Measurements from ENCODE around the gene MGRN1. TPM values are rescaled to one million over a fixed set of nuclear protein-coding genes. Genes with fewer than 3 reads are reported as not detected.

MGRN1 gene
- total RNA-seq, 2 experiments from 2014 or later: 84.4 to 91.7 TPM

DNA sequence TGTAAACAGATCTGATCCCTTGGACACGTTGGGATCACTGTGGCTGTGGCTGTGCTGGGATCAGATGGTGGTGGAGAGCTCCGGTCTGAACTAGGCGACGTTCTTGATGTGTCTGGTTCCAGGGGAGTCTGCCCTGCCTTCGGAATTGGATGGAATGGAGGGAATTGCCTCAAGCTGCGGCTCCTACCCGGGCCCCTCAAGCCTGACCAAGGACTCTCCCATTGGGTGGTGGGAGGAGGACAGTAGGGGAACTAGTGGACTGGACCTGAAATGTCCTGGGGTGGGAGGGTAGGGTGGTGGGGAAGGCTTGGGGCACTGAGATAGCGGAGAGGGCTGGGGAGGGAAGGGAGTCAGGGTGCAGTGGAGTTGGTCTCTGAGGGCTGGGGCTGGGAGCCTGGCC is 6.7 kb upstream of the MGRN1 start:
- H3K9me3 Mint-ChIP-seq: no peaks in the 10 kb centered on the region
- H3K27ac Mint-ChIP-seq: no peak overlapping the region
- DNase-seq (no peak), ATAC-seq (ENCODE audit: low read depth) (no peak)
- peaks cover 25% of the 10 kb centered on the region for H3K4me1 Mint-ChIP-seq
- no peaks in the 10 kb centered on the region for H3K27me3 Mint-ChIP-seq
- H3K36me3 Mint-ChIP-seq: no peaks in the 10 kb centered on the region
- POLR2A ChIA-PET: interaction anchor here (0.6 to 1.5 kb wide), 3 partner anchors 47 to 1764 kb away, joined by 3 to 4 read pairs (median 4); no protein-coding TSS in a partner anchor
- no peak overlapping the region for H3K4me3 Mint-ChIP-seq

GRCh38 chr16:4618645-4619418 is 5.8 kb upstream of the MGRN1 start:
- POLR2A ChIA-PET: interaction anchor here (0.6 kb wide), 2 partner anchors 261 to 1765 kb away, joined by 3 to 6 read pairs; no protein-coding TSS in a partner anchor
- no peak overlapping the region for H3K4me3 Mint-ChIP-seq
- H3K27me3 Mint-ChIP-seq: no peaks in the 10 kb centered on the region
- ATAC-seq (ENCODE audit: low read depth): no peak
- peaks cover 29% of the 10 kb centered on the region for H3K4me1 Mint-ChIP-seq
- H3K27ac Mint-ChIP-seq: peak overlapping the region; percentile 9
- no peaks in the 10 kb centered on the region for H3K9me3 Mint-ChIP-seq
- no peaks in the 10 kb centered on the region for H3K36me3 Mint-ChIP-seq
- DNase-seq: no peak

DNA sequence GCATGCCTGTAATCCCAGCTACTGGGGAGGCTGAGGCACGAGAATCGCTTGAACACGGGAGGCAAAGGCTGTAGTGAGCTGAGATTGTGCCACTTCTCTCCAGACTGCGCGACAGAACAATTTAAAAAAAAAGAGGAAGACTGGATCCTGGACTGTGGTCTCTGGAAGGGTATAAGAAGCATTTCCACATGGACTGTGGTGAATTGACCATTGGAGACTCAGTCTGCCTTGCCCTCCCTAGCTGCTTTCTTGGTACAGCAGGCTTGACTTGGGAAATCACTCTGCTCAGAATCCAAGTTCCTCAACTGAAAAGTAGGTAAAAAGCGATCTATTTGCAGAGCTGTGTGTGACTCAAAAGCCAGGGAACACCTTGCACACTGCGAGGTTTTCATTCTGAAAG is 1.0 kb upstream of the MGRN1 start:
- Mint-ChIP-seq H3K36me3 (peaks cover 10% of the 10 kb centered on the region), H3K9me3 (no peaks in the 10 kb centered on the region), H3K4me3 (peak overlapping the region; percentile 93), H3K27me3 (no peaks in the 10 kb centered on the region), H3K4me1 (peaks cover 31% of the 10 kb centered on the region), H3K27ac (peak overlapping the region; percentile 99)
- POLR2A ChIA-PET: interaction anchor here (0.6 to 2.2 kb wide), 11 partner anchors 8 to 760 kb away, joined by 3 to 12 read pairs (median 3); partner anchors contain the start of gene UBALD1
- no peak for ATAC-seq (ENCODE audit: low read depth)
- DNase-seq: no peak

- POLR2A ChIA-PET: interaction anchor here (0.6 to 2.2 kb wide), 13 partner anchors 9 to 274 kb away, joined by 3 to 12 read pairs (median 4); partner anchors contain the start of genes ANKS3, DNAAF8 and UBALD1
- peak overlapping the region; percentile 96 for H3K4me3 Mint-ChIP-seq
- peak overlapping the region; percentile 94 for H3K27ac Mint-ChIP-seq
- H3K36me3 Mint-ChIP-seq: peaks cover 16% of the 10 kb centered on the region
- H3K27me3 Mint-ChIP-seq: no peaks in the 10 kb centered on the region
- peaks cover 30% of the 10 kb centered on the region for H3K4me1 Mint-ChIP-seq
- DNase-seq (peak; percentile 75), ATAC-seq (ENCODE audit: low read depth) (peak; percentile 32)
- no peaks in the 10 kb centered on the region for H3K9me3 Mint-ChIP-seq
These were observed 367 bp downstream of the MGRN1 start for GRCh38 chr16:4624827-4625559.

DNA sequence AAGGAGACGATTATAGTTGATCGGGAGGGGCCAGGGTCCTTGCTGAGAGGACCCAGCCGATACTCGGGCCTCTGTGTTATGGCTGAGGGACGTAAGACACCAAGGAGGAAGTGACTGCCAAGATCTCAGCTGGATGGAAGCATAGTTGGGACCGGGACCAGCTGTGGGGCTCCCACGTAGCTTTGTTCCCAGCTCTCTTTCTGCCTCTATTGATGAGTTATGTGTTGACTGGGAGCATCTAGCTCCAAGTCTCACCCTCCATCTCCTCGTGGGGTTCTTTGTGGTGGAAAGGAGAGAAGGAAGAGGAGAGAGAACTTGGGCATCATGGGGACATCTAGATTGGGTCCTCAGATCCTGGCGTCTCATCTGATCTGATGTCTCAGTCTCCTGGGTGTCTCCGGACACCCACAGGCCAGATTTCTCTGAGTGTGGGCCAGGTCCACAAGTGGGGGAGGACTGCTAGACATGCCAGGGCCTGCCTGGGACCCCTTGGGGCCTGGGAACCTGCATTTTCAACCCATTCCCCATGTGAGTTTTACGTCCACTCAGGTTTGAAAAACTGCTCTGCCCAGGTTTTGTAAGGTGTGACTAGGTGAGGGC is 1.0 kb downstream of the MGRN1 start:
- H3K27me3 Mint-ChIP-seq: no peaks in the 10 kb centered on the region
- peaks cover 16% of the 10 kb centered on the region for H3K36me3 Mint-ChIP-seq
- no peaks in the 10 kb centered on the region for H3K9me3 Mint-ChIP-seq
- peaks cover 30% of the 10 kb centered on the region for H3K4me1 Mint-ChIP-seq
- peak overlapping the region; percentile 94 for H3K27ac Mint-ChIP-seq
- H3K4me3 Mint-ChIP-seq: peak overlapping the region; percentile 96
- no peak for ATAC-seq (ENCODE audit: low read depth)
- POLR2A ChIA-PET: interaction anchor here (0.6 to 2.2 kb wide), 9 partner anchors 9 to 120 kb away, joined by 3 to 12 read pairs (median 4); partner anchors contain the start of genes ANKS3, DNAAF8 and UBALD1
- DNase-seq: no peak

GRCh38 chr16:4626396-4626795 is 1.8 kb downstream of the MGRN1 start:
- Mint-ChIP-seq H3K36me3 (peaks cover 23% of the 10 kb centered on the region), H3K27ac (peak overlapping the region; percentile 94), H3K4me3 (peak overlapping the region; percentile 96), H3K9me3 (peaks cover 5% of the 10 kb centered on the region), H3K4me1 (peaks cover 34% of the 10 kb centered on the region), H3K27me3 (no peaks in the 10 kb centered on the region)
- DNase-seq (no peak), ATAC-seq (ENCODE audit: low read depth) (no peak)
- POLR2A ChIA-PET: interaction anchor here (0.5 to 1.8 kb wide), 6 partner anchors 10 to 129 kb away, joined by 3 to 8 read pairs (median 4); partner anchors contain the start of gene DNAAF8

- Mint-ChIP-seq H3K27me3 (no peaks in the 10 kb centered on the region), H3K4me1 (peaks cover 32% of the 10 kb centered on the region), H3K4me3 (no peak overlapping the region), H3K27ac (no peak overlapping the region), H3K9me3 (peaks cover 5% of the 10 kb centered on the region), H3K36me3 (peaks cover 26% of the 10 kb centered on the region)
- DNase-seq (no peak), ATAC-seq (ENCODE audit: low read depth) (no peak)
- POLR2A ChIA-PET: no interaction called here
These were observed 3.7 kb downstream of the MGRN1 start for GRCh38 chr16:4628283-4628682.

DNA sequence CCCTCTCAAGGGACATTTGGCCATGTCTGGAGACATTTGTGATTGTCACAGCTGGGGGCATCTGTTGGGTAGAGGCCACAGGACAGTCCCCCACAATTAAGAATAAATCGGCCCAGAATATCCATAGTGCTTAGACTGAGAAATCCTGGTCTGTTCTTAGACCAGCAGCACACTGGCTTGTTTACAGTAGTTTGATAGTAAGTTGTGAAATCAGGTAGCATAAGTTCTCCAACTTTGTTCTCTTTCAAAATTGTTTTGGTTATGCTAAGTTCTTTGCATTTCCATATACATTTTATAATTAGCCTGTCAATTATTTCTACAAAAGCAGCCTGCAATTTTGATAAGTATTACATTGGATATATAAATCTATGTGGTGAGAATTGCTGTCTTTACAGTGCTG is 6.8 kb downstream of the MGRN1 start:
- no peaks in the 10 kb centered on the region for H3K27me3 Mint-ChIP-seq
- H3K27ac Mint-ChIP-seq: no peak overlapping the region
- DNase-seq: no peak
- no peak overlapping the region for H3K4me3 Mint-ChIP-seq
- H3K9me3 Mint-ChIP-seq: peaks cover 5% of the 10 kb centered on the region
- H3K36me3 Mint-ChIP-seq: peaks cover 33% of the 10 kb centered on the region
- peaks cover 12% of the 10 kb centered on the region for H3K4me1 Mint-ChIP-seq
- POLR2A ChIA-PET: interaction anchor here (1.6 to 1.8 kb wide), 2 partner anchors 10 to 16 kb away, joined by 3 to 4 read pairs; no protein-coding TSS in a partner anchor
- no peak for ATAC-seq (ENCODE audit: low read depth)

DNA sequence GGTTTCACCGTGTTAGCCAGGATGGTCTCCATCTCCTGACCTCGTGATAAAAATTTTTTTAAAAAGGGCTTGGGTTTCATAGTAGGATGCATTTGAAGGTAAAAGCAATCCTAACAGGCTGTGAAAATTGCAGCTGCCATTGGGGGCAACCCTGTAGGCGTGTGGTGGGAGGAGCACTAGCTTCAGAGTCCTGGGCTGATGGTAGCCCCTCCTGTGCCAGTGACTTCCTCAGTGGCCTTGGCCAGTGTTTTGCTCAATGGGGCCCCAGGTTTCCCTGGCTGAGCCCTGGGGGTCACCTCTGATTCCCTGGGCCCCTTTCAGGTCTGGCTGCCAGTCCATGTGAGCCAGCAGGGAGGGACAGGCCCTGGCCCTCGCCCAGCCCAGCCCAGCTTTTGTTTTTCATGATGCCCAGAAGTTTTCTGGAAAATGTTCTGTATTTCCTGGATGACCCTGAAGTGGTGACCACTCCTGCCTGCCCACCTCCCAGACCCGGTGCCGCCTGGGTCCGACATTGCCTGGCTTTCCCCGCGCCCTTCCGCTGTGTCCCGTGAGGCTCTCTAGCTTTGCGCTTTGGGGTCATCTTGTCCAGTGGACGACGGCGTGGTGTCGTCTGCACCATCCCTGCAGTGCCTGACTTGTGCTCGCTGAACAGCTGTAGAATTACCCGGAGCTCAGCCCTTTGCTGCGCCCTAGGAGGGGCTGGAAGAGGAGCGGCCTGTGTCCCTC is 9.4 kb downstream of the MGRN1 start:
- POLR2A ChIA-PET: no interaction called here
- Mint-ChIP-seq H3K4me1 (peaks cover 8% of the 10 kb centered on the region), H3K36me3 (peaks cover 23% of the 10 kb centered on the region), H3K27ac (no peak overlapping the region), H3K4me3 (no peak overlapping the region), H3K27me3 (no peaks in the 10 kb centered on the region), H3K9me3 (peaks cover 5% of the 10 kb centered on the region)
- no peak for ATAC-seq (ENCODE audit: low read depth)
- DNase-seq: no peak

GRCh38 chr16:4634768-4635167 is 10.1 kb downstream of the MGRN1 start:
- POLR2A ChIA-PET: no interaction called here
- DNase-seq (no peak), ATAC-seq (ENCODE audit: low read depth) (no peak)
- Mint-ChIP-seq H3K27ac (no peak overlapping the region), H3K4me3 (no peak overlapping the region), H3K4me1 (peaks cover 11% of the 10 kb centered on the region), H3K36me3 (peaks cover 19% of the 10 kb centered on the region), H3K9me3 (peaks cover 5% of the 10 kb centered on the region), H3K27me3 (no peaks in the 10 kb centered on the region)

DNA sequence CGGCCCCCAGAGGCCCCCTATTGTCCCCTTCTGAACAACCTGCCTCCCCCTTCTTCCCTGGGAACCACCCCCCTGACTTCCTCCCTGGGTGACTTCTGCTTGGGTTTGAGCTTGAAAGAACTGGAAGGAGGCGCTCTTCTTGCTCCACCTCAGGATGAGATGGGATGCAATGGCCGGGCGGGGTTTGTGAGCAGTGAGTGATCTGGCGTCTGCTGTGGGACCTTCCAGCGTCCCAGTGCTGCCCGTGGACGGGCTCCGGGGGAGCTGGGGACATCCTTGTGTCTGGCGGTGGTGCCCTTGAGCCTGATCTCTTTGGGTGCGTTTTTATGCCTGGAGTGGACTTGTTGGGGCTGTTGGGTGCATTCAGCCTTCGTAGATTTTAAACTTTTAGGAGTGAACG is 11.6 kb downstream of the MGRN1 start:
- ATAC-seq (ENCODE audit: low read depth) (no peak), DNase-seq (no peak)
- Mint-ChIP-seq H3K27me3 (no peaks in the 10 kb centered on the region), H3K36me3 (peaks cover 15% of the 10 kb centered on the region), H3K4me3 (no peak overlapping the region), H3K9me3 (peaks cover 2% of the 10 kb centered on the region), H3K4me1 (peaks cover 17% of the 10 kb centered on the region), H3K27ac (no peak overlapping the region)
- POLR2A ChIA-PET: no interaction called here

DNA sequence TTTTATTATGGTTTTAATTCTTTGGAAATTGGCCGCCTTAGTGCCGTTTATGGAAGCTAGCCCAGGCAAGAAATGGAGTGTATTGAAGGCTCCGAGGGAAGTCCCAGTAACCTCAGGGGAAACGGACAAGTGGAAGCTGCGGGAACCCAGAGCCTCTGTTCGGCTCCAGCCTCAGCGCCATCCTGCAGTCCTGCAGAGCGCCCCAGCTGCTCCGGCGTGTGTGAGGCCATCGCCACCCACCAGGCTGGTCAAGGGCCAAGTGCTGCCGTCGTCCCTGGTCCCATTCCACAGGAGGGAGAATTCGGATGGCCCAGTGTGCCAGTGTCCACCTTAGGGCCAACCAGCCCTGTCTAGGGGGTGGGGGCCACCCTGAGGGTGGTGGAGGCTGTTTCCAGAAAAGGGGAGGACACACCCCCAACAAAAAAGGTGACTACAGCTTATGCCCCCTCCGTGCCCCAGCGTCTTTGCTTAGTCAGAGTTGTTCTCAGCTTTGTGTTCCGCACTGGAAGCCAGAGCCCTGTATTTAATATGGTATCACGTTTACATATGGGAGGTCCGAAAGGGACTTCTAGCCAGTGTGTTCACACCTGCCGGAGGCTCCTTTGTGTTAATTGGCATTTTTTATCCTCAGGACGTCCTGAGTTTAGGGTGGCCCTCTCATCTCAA is 13.0 kb downstream of the MGRN1 start:
- H3K36me3 Mint-ChIP-seq: peaks cover 9% of the 10 kb centered on the region
- no peak overlapping the region for H3K27ac Mint-ChIP-seq
- DNase-seq: no peak
- no peaks in the 10 kb centered on the region for H3K9me3 Mint-ChIP-seq
- ATAC-seq (ENCODE audit: low read depth): no peak
- H3K4me3 Mint-ChIP-seq: no peak overlapping the region
- peaks cover 17% of the 10 kb centered on the region for H3K4me1 Mint-ChIP-seq
- POLR2A ChIA-PET: interaction anchor here (1.1 to 1.3 kb wide), 2 partner anchors 11 to 13 kb away, joined by 3 to 4 read pairs; partner anchors contain the start of gene MGRN1
- no peaks in the 10 kb centered on the region for H3K27me3 Mint-ChIP-seq
